Thyroid gland (tissue), 4 donors: Measurements from ENCODE around the gene MRPL14.

ENCODE experiments used
- CTCF ChIP-seq, 6 experiments: fragments of 200-600 bp in 3 of 6; fragments of 450-650 bp in 3 of 6; sonication (generic) in 3 of 6; IDR thresholded peaks; one replicate each; pipeline ENCODE4 v1.5.1; 2016 to 2019; ENCODE audit warnings: antibody characterized with exemption in 6 of 6, mild to moderate bottlenecking in 2 of 6, inconsistent platforms in 1 of 6, moderate library complexity in 1 of 6
- POLR2A ChIP-seq, 2 donors: fragments of 450-650 bp; IDR thresholded peaks; one replicate each; pipeline ENCODE4 v1.6.1; 2017; ENCODE audit warnings: antibody characterized with exemption in 2 of 2, mild to moderate bottlenecking in 2 of 2, moderate library complexity in 1 of 2

GRCh38 chr6:44066394-44067172, 60.7 kb downstream of the MRPL14 start:
- TF ChIP-seq CTCF (IDR thresholded peaks at IDR 0.05): no peak
- no peak for TF ChIP-seq POLR2A (IDR thresholded peaks at IDR 0.05)
